ENCODE measurements around the gene HOXC9. TPM values are rescaled to one million over a fixed set of nuclear protein-coding genes. Genes with fewer than 3 reads are reported as not detected.

Gene HOXC9
- total RNA-seq, 3 donors from 2014 or later = 3.8 to 16.8 (median 4.6) TPM

GRCh38 chr12:53985692-53985993 is 14.3 kb upstream of the HOXC9 start:
- no peaks in the 10 kb centered on the region for H3K9me3 ChIP-seq
- peak overlapping the region; percentile 52 to 69 (median 54) for H3K4me3 ChIP-seq
- intact Hi-C loops (cut with DNase I; ENCODE audit: low total_unique reads) = no loop called here
- no peaks in the 10 kb centered on the region for H3K36me3 ChIP-seq
- TF ChIP-seq POLR2AphosphoS5 (IDR thresholded peaks at IDR 0.05) = no peak
- TF ChIP-seq POLR2A (IDR thresholded peaks at IDR 0.05) = no peak
- no peak for TF ChIP-seq CTCF (IDR thresholded peaks at IDR 0.05)
- peak overlapping the region; percentile 50 to 84 for H3K27ac ChIP-seq
- H3K27me3 ChIP-seq = peaks cover 7 to 95% of the 10 kb centered on the region in 2 donors
- peaks cover 0 to 8% of the 10 kb centered on the region in 2 donors for H3K4me1 ChIP-seq
- no peak for DNase-seq (ENCODE audit: low spot score in 2 of 2)

- Histone ChIP-seq H3K4me1 (peaks cover 0 to 8% of the 10 kb centered on the region in 2 donors), H3K9me3 (no peaks in the 10 kb centered on the region), H3K27me3 (peaks cover 8 to 95% of the 10 kb centered on the region in 2 donors), H3K36me3 (no peaks in the 10 kb centered on the region), H3K4me3 (peak overlapping the region; percentile 52 to 69 (median 54)), H3K27ac (peak overlapping the region; percentile 50 to 84)
- no peak for DNase-seq (ENCODE audit: low spot score in 2 of 2)
- TF ChIP-seq POLR2A (IDR thresholded peaks at IDR 0.05) (no peak), CTCF (IDR thresholded peaks at IDR 0.05) (peak in 2 of 3 donors; percentile 10 to 17), POLR2AphosphoS5 (IDR thresholded peaks at IDR 0.05) (peak in 2 of 3 donors; percentile 23 to 26)
- intact Hi-C loops (cut with DNase I; ENCODE audit: low total_unique reads) = no loop called here
These were observed 13.8 kb upstream of the HOXC9 start for GRCh38 chr12:53985994-53986685.

GRCh38 chr12:53986686-53987483 is 13.1 kb upstream of the HOXC9 start:
- H3K4me3 ChIP-seq = peak overlapping the region; percentile 52 to 69 (median 54)
- H3K9me3 ChIP-seq = no peaks in the 10 kb centered on the region
- peaks cover 8 to 96% of the 10 kb centered on the region in 2 donors for H3K27me3 ChIP-seq
- peaks cover 0 to 8% of the 10 kb centered on the region in 2 donors for H3K4me1 ChIP-seq
- peak overlapping the region; percentile 50 to 69 for H3K27ac ChIP-seq
- intact Hi-C loops (cut with DNase I; ENCODE audit: low total_unique reads) = no loop called here
- H3K36me3 ChIP-seq = no peaks in the 10 kb centered on the region
- TF ChIP-seq POLR2AphosphoS5 (IDR thresholded peaks at IDR 0.05) = no peak
- no peak for TF ChIP-seq CTCF (IDR thresholded peaks at IDR 0.05)
- DNase-seq (ENCODE audit: low spot score in 2 of 2) = no peak

- intact Hi-C loops (cut with DNase I; ENCODE audit: low total_unique reads) = no loop called here
- DNase-seq (ENCODE audit: low spot score in 2 of 2) = no peak
- Histone ChIP-seq H3K9me3 (no peaks in the 10 kb centered on the region), H3K27ac (no peak overlapping the region), H3K36me3 (no peaks in the 10 kb centered on the region), H3K27me3 (peaks cover 8 to 96% of the 10 kb centered on the region in 2 donors), H3K4me1 (peaks cover 0 to 8% of the 10 kb centered on the region in 2 donors), H3K4me3 (peak overlapping the region in 1 of 3 donors; percentile 69)
- no peak for TF ChIP-seq CTCF (IDR thresholded peaks at IDR 0.05)
- TF ChIP-seq POLR2AphosphoS5 (IDR thresholded peaks at IDR 0.05) = no peak
- TF ChIP-seq POLR2A (IDR thresholded peaks at IDR 0.05) = no peak
These were observed 12.2 kb upstream of the HOXC9 start for GRCh38 chr12:53987787-53988230.

Measured in breast epithelium (tissue), 4 donors.